ENCODE results near the gene RFX2.

Gene RFX2

GRCh38 chr19:6101291-6101825, 8.9 kb downstream of the RFX2 start:
- TF ChIP-seq CTCF (IDR thresholded peaks at IDR 0.05; ENCODE audit: low read depth, low read length): no peak
- in situ Hi-C loops (cut with HindIII; ENCODE audit: low sequenced_read_pairs): no loop called here
- DNase-seq (ENCODE audit: low read depth, low spot score): no peak
- H3K4me3 ChIP-seq (ENCODE audit: low read depth, low read length): no peak overlapping the region

GRCh38 chr19:6100284-6100915, 9.9 kb downstream of the RFX2 start:
- DNase-seq (ENCODE audit: low read depth, low spot score): no peak
- in situ Hi-C loops (cut with HindIII; ENCODE audit: low sequenced_read_pairs): no loop called here
- no peak for TF ChIP-seq CTCF (IDR thresholded peaks at IDR 0.05; ENCODE audit: low read depth, low read length)
- H3K4me3 ChIP-seq (ENCODE audit: low read depth, low read length): no peak overlapping the region

GRCh38 chr19:6099599-6099998, 10.7 kb downstream of the RFX2 start:
- no peak overlapping the region for H3K4me3 ChIP-seq (ENCODE audit: low read depth, low read length)
- TF ChIP-seq CTCF (IDR thresholded peaks at IDR 0.05; ENCODE audit: low read depth, low read length): no peak
- DNase-seq (ENCODE audit: low read depth, low spot score): no peak
- in situ Hi-C loops (cut with HindIII; ENCODE audit: low sequenced_read_pairs): no loop called here

- TF ChIP-seq CTCF (IDR thresholded peaks at IDR 0.05; ENCODE audit: low read depth, low read length): no peak
- H3K4me3 ChIP-seq (ENCODE audit: low read depth, low read length): no peak overlapping the region
- in situ Hi-C loops (cut with HindIII; ENCODE audit: low sequenced_read_pairs): no loop called here
- no peak for DNase-seq (ENCODE audit: low read depth, low spot score)
Measured at GRCh38 chr19:6099033-6099432, 11.3 kb downstream of the RFX2 start.

- DNase-seq (ENCODE audit: low read depth, low spot score): no peak
- TF ChIP-seq CTCF (IDR thresholded peaks at IDR 0.05; ENCODE audit: low read depth, low read length): no peak
- in situ Hi-C loops (cut with HindIII; ENCODE audit: low sequenced_read_pairs): no loop called here
- no peak overlapping the region for H3K4me3 ChIP-seq (ENCODE audit: low read depth, low read length)
Measured at GRCh38 chr19:6098574-6098973, 11.7 kb downstream of the RFX2 start.

- no peak for TF ChIP-seq CTCF (IDR thresholded peaks at IDR 0.05; ENCODE audit: low read depth, low read length)
- DNase-seq (ENCODE audit: low read depth, low spot score): no peak
- H3K4me3 ChIP-seq (ENCODE audit: low read depth, low read length): no peak overlapping the region
- in situ Hi-C loops (cut with HindIII; ENCODE audit: low sequenced_read_pairs): no loop called here
Measured at GRCh38 chr19:6097911-6098310, 12.4 kb downstream of the RFX2 start.

Measured in astrocyte of the spinal cord (primary cell).